A549 (cell line): Measurements from ENCODE around the gene OR4M1. TPM values are rescaled to one million over a fixed set of nuclear protein-coding genes. Genes with fewer than 3 reads are reported as not detected.
A peak's percentile ranks its signal among the peaks of the same experiment; 100 is the strongest.
"Not testable (repeated sequence)": the region's sequence is repeated elsewhere in the genome, so short reads cannot be mapped to it uniquely, and the experiment has no call there.

Source experiments
- ATAC-seq, 2 experiments: fragments of 200-7000 bp in 1 of 2; fragments of >200 bp in 1 of 2; cut with Nextera tagmentation in 1 of 2; cut with Tn5 transposase in 1 of 2; 3 replicates each; pipeline versions ENCODE4 v1.8.0 to v1.9.1; 2018 to 2020; ENCODE audit warnings: mild to moderate bottlenecking in 1 of 2, moderate library complexity in 1 of 2
- CTCF ChIA-PET: fragments of 300-600 bp; sonication (Branson Sonifier 250); formaldehyde crosslinking; extraction: SDS; loops from one replicate; lab custom pipeline; 2021; ENCODE audit warnings: antibody characterized with exemption, inconsistent platforms; lab: Yijun Ruan, JAX
- POLR2A ChIA-PET: fragments of 350-600 bp; formaldehyde crosslinking; extraction: SDS; loops from one replicate; lab custom pipeline; 2021; ENCODE audit warnings: antibody characterized with exemption, inconsistent platforms; lab: Yijun Ruan, JAX
- DNase-seq, 2 experiments: peaks; one replicate each; pipeline versions ENCODE4 v3.0.0 to v3.0.0-alpha.2; 2011 to 2016; ENCODE audit warnings: low read depth in 1 of 2, low spot score in 1 of 2
- FAIRE-seq: peaks from 2 replicates; lab custom pipeline; 2011; peaks lifted over from hg19 to GRCh38; lab: Jason Lieb, UNC
- H3K27ac ChIP-seq, 2 experiments: fragments of >200 bp; sonication (Bioruptor Twin); formaldehyde crosslinking; 3 replicates each; pipeline ENCODE4 v1.5.1; 2016 to 2017
- H3K4me1 ChIP-seq: fragments of >200 bp; sonication (Bioruptor Twin); formaldehyde crosslinking; 3 replicates; pipeline ENCODE4 v1.6.1; 2016
- H3K4me2 ChIP-seq: fragments of >200 bp; sonication (Bioruptor Twin); formaldehyde crosslinking; 3 replicates; pipeline ENCODE4 v1.6.1; 2016
- H3K4me3 ChIP-seq: fragments of >200 bp; sonication (Bioruptor Twin); formaldehyde crosslinking; 3 replicates; pipeline ENCODE4 v1.5.1; 2016
- H3K9me3 ChIP-seq: fragments of >200 bp; sonication (Bioruptor Twin); formaldehyde crosslinking; 3 replicates; pipeline ENCODE4 v1.6.1; 2016
- ATOH8 ChIP-seq: fragments of 250-450 bp; sonication (Bioruptor Pico); IDR thresholded peaks from 2 replicates; pipeline ENCODE4 v1.5.0; 2020; ENCODE audit warnings: low read depth, mild to moderate bottlenecking, moderate library complexity
- CHD2 ChIP-seq: fragments of 150-350 bp; IDR thresholded peaks from 2 replicates; pipeline ENCODE4 v1.6.1; 2014; ENCODE audit warnings: low read length; ENCODE audit not compliant: partially characterized antibody
- CTCF ChIP-seq: fragments of >200 bp; sonication (Bioruptor Twin); formaldehyde crosslinking; IDR thresholded peaks from 3 replicates; pipeline ENCODE4 v1.5.1; 2016
- EHF ChIP-seq: fragments of 250-450 bp; sonication (Bioruptor Pico); IDR thresholded peaks from 2 replicates; pipeline ENCODE4 v1.5.0; 2020; ENCODE audit warnings: mild to moderate bottlenecking
- EHMT2 ChIP-seq: fragments of 200-600 bp; sonication (generic); IDR thresholded peaks from 2 replicates; pipeline ENCODE4 v1.6.1; 2016; ENCODE audit warnings: antibody characterized with exemption, low read depth, mild to moderate bottlenecking, moderate library complexity
- EP300 ChIP-seq, 2 experiments: fragments of >200 bp; sonication (Bioruptor Twin); formaldehyde crosslinking; IDR thresholded peaks; 2 replicates in 1 of 2; 3 replicates in 1 of 2; pipeline ENCODE4 v1.6.1; 2016 to 2017
- ESRRA ChIP-seq: fragments of 150-350 bp; IDR thresholded peaks from 2 replicates; pipeline ENCODE4 v1.6.1; 2014; ENCODE audit warnings: mild to moderate bottlenecking, low read length, borderline replicate concordance
- HDAC2 ChIP-seq: fragments of 200-600 bp; sonication (generic); IDR thresholded peaks from 2 replicates; pipeline ENCODE4 v1.6.1; 2016
- HES2 ChIP-seq: fragments of >200 bp; sonication (Bioruptor Twin); formaldehyde crosslinking; IDR thresholded peaks from 2 replicates; pipeline ENCODE4 v1.6.1; 2016
- HOXA7 ChIP-seq: fragments of 250-450 bp; sonication (Bioruptor Pico); IDR thresholded peaks from 2 replicates; pipeline ENCODE4 v1.5.0; 2020; ENCODE audit warnings: mild to moderate bottlenecking, moderate library complexity
- HOXB13 ChIP-seq: fragments of 250-450 bp; sonication (Bioruptor Pico); IDR thresholded peaks from 2 replicates; pipeline ENCODE4 v1.5.0; 2020; ENCODE audit warnings: low read depth, mild to moderate bottlenecking, moderate library complexity
- HOXB5 ChIP-seq: fragments of 250-450 bp; sonication (Bioruptor Pico); IDR thresholded peaks from 2 replicates; pipeline ENCODE4 v1.5.0; 2020; ENCODE audit warnings: mild to moderate bottlenecking, moderate library complexity
- MAZ ChIP-seq: fragments of 150-350 bp; IDR thresholded peaks from 2 replicates; pipeline ENCODE4 v1.6.1; 2014; ENCODE audit warnings: antibody characterized with exemption, low read depth, low read length, borderline replicate concordance
- NR3C1 ChIP-seq: fragments of >200 bp; sonication (Bioruptor Twin); formaldehyde crosslinking; IDR thresholded peaks from 3 replicates; pipeline ENCODE4 v1.6.1; 2017
- PHF8 ChIP-seq: fragments of 200-600 bp; sonication (generic); IDR thresholded peaks from 2 replicates; pipeline ENCODE4 v1.6.1; 2016; ENCODE audit warnings: low read depth, mild to moderate bottlenecking, antibody characterized with exemption, moderate library complexity, borderline replicate concordance
- POLR2A ChIP-seq: IDR thresholded peaks from 2 replicates; pipeline ENCODE4 v1.6.1; 2012; ENCODE audit warnings: mild to moderate bottlenecking, low read length
- RNF2 ChIP-seq: fragments of 200-600 bp; sonication (generic); IDR thresholded peaks from 2 replicates; pipeline ENCODE4 v1.6.1; 2016; ENCODE audit warnings: low read depth, mild to moderate bottlenecking, antibody characterized with exemption, moderate library complexity, borderline replicate concordance
- SMC3 ChIP-seq: fragments of >200 bp; sonication (Bioruptor Twin); formaldehyde crosslinking; IDR thresholded peaks from 3 replicates; pipeline ENCODE4 v1.6.1; 2018; ENCODE audit warnings: inconsistent platforms
- TFCP2L1 ChIP-seq: fragments of 250-450 bp; sonication (Bioruptor Pico); IDR thresholded peaks from 2 replicates; pipeline ENCODE4 v1.5.0; 2021; ENCODE audit warnings: mild to moderate bottlenecking
- WGBS: methylation state at CpG from one replicate; pipeline ENCODE4 v1.1.6; 2017; ENCODE audit errors: missing lambda C conversion rate; 5-methylcytosine and 5-hydroxymethylcytosine counted together
- polyA plus RNA-seq, 4 experiments: library from polyadenylated mRNA; depleted of rRNA in 3 of 4; stranded (reverse); fragments of >200 nt; fragmentation: RNase III in 1 of 4; extraction: RNeasy Plus Mini Kit Qiagen cat#74134 plus additional on column Dnase treatment in 1 of 4; gene quantifications; 2 replicates in 3 of 4; 3 replicates in 1 of 4; pipeline ENCODE4 v1.2.3, GENCODE V29; 2011 to 2017
- TF ChIP-seq, protein P1 (sequence below): fragments of 150-350 bp; IDR thresholded peaks from 2 replicates; pipeline ENCODE4 v1.6.1; 2014; ENCODE audit warnings: low read depth, mild to moderate bottlenecking, low read length
- TF ChIP-seq, protein P2 (sequence below): IDR thresholded peaks from 2 replicates; pipeline ENCODE4 v1.6.1; 2012; ENCODE audit warnings: low read depth, borderline replicate concordance
- TF ChIP-seq, protein P3 (sequence below): IDR thresholded peaks from 2 replicates; pipeline ENCODE4 v1.6.1; 2012

The OR4M1 gene
- polyA plus RNA-seq, 2 of the 4 experiments (the other 2 are of a cell fraction): not detected

DNA sequence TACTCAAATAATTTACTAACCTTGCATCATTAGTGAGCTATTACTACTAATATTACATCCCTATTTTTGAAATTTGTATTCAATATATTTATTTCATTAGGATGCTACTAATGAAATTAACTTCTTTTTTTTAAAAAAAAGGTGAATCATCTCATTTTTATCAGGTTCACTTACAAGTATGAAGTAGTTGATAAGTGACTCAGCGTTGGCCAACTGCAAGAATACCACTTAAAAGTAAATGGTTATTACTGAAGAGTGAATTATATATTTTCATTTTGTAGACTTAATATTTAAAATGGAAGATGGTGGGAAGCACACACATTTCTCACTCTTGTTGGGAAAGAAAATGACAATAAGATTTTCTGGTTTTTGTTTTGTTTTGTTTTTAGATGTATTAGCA, 49.9 kb downstream of the OR4M1 start:
- no peak for DNase-seq
- no peak for ATAC-seq
- no peak overlapping the region for H3K4me2 ChIP-seq
- no peak for FAIRE-seq
- no peak overlapping the region for H3K27ac ChIP-seq
- H3K4me3 ChIP-seq: no peak overlapping the region
- 0% methylated on average over 1 of the region's 1 CpG for WGBS
- POLR2A ChIA-PET: no interaction called here
- no peaks in the 10 kb centered on the region for H3K4me1 ChIP-seq
- no peaks in the 10 kb centered on the region for H3K9me3 ChIP-seq
- CTCF ChIA-PET: no interaction called here
- TF ChIP-seq TFCP2L1 (CRISPR knock-in tag) (no peak), CHD2 (no peak), HOXA7 (CRISPR knock-in tag) (no peak), EP300 (IDR thresholded peaks at IDR 0.05) (no peak), MAZ (no peak), ATOH8 (CRISPR knock-in tag) (no peak)
- TF ChIP-seq, protein P1, sequence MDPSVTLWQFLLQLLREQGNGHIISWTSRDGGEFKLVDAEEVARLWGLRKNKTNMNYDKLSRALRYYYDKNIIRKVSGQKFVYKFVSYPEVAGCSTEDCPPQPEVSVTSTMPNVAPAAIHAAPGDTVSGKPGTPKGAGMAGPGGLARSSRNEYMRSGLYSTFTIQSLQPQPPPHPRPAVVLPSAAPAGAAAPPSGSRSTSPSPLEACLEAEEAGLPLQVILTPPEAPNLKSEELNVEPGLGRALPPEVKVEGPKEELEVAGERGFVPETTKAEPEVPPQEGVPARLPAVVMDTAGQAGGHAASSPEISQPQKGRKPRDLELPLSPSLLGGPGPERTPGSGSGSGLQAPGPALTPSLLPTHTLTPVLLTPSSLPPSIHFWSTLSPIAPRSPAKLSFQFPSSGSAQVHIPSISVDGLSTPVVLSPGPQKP: no peak

DNA sequence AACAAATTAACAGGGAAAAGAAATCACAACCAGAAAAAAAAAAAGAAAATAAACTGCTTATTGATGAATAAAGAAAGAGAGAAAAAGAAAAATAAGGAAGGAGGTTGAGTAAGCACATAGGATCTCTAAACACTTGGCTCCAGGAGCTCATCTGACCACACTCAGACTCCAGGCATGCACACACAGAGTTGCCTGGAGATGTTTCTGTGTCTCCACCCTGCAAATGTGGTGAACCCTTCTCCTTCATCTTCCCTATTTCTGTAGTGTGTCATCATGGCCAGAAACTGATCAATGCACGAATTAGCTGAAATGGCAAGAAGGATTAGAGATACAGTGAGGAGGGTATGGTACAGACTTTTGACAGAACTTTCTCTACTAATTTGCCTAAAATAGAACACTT, 50.5 kb downstream of the OR4M1 start:
- Histone ChIP-seq H3K4me3 (no peak overlapping the region), H3K4me1 (no peaks in the 10 kb centered on the region), H3K27ac (no peak overlapping the region), H3K9me3 (no peaks in the 10 kb centered on the region), H3K4me2 (no peak overlapping the region)
- FAIRE-seq (no peak), DNase-seq (no peak), ATAC-seq (no peak)
- TF ChIP-seq EHMT2 (no peak), EHF (no peak), NR3C1 (no peak)
- CTCF ChIA-PET: interaction anchor here (1.1 kb wide), 1 partner anchor 46 kb away, joined by 3 read pairs; no protein-coding TSS in a partner anchor
- 0% methylated on average over 1 of the region's 1 CpG for WGBS
- POLR2A ChIA-PET: no interaction called here

GRCh38 chr14:19827626-19828244, 54.4 kb downstream of the OR4M1 start:
- H3K4me2 ChIP-seq, POLR2A ChIA-PET, H3K27ac ChIP-seq, FAIRE-seq, H3K9me3 ChIP-seq, H3K4me3 ChIP-seq, H3K4me1 ChIP-seq, CTCF ChIA-PET: not testable (repeated sequence)
- 0 out of 3 replicates have a peak, but pooled peaks have one; percentile 9 for TF ChIP-seq CTCF
- 24% methylated on average over 12 of the region's 12 CpGs for WGBS
- peak in 1 of 2 experiments; percentile 19 for DNase-seq
- peak in 1 of 2 experiments; percentile 57; a peak in 2 of 6 replicates for ATAC-seq

GRCh38 chr14:19828314-19828713, 55.0 kb downstream of the OR4M1 start:
- TF ChIP-seq HOXB13 (CRISPR knock-in tag) (no peak), HOXB5 (CRISPR knock-in tag) (no peak), HDAC2 (no peak), POLR2A (no peak), ESRRA (no peak), RNF2 (no peak), SMC3 (no peak), PHF8 (no peak), MAZ (no peak), HES2 (no peak)
- TF ChIP-seq, protein P2, sequence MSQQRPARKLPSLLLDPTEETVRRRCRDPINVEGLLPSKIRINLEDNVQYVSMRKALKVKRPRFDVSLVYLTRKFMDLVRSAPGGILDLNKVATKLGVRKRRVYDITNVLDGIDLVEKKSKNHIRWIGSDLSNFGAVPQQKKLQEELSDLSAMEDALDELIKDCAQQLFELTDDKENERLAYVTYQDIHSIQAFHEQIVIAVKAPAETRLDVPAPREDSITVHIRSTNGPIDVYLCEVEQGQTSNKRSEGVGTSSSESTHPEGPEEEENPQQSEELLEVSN: no peak
- TF ChIP-seq, protein P3, sequence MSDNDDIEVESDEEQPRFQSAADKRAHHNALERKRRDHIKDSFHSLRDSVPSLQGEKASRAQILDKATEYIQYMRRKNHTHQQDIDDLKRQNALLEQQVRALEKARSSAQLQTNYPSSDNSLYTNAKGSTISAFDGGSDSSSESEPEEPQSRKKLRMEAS: no peak
- FAIRE-seq (no peak), ATAC-seq (no peak), DNase-seq (no peak)
- POLR2A ChIA-PET: no interaction called here
- no peaks in the 10 kb centered on the region for H3K4me1 ChIP-seq
- WGBS: 25% methylated on average over 2 of the region's 2 CpGs
- H3K4me3 ChIP-seq: no peak overlapping the region
- no peak overlapping the region for H3K27ac ChIP-seq
- H3K9me3 ChIP-seq: no peaks in the 10 kb centered on the region
- CTCF ChIA-PET: no interaction called here
- H3K4me2 ChIP-seq: no peak overlapping the region
